Measurements from ENCODE around the gene TMEM31. TPM values are rescaled to one million over a fixed set of nuclear protein-coding genes. Genes with fewer than 3 reads are reported as not detected.

Gene TMEM31
- total and polyA plus RNA-seq, 10 of the 15 experiments (the other 5 are each of a cell fraction or from before 2014, with no cell fraction given) = 0.18 TPM; not detected in 9

GRCh38 chrX:103699243-103699642, 11.5 kb upstream of the TMEM31 start:
- H3K9ac ChIP-seq (ENCODE audit: control insufficient read depth, insufficient read depth, low read length) = no peak overlapping the region
- ChIA-PET POLR2A (no interaction called here), SMC1A (ENCODE audit: uncharacterized antibody, unreplicated experiment) (no interaction called here), RAD21 (ENCODE audit: unreplicated experiment) (no interaction called here), CTCF (no interaction called here)
- H3K79me2 ChIP-seq (ENCODE audit: control insufficient read depth, insufficient read depth, low read length) = no peaks in the 10 kb centered on the region
- no peak overlapping the region for H3K4me2 ChIP-seq (ENCODE audit: control insufficient read depth, insufficient read depth)
- no peak overlapping the region for H3K4me3 ChIP-seq
- H2AFZ ChIP-seq (ENCODE audit: control insufficient read depth, low read depth, low read length) = no peak overlapping the region
- no peaks in the 10 kb centered on the region for H3K36me3 ChIP-seq (ENCODE audit: control insufficient read depth in 2 of 2, insufficient read depth in 2 of 2, low read length in 1 of 2)
- H3K27ac ChIP-seq (ENCODE audit: control insufficient read depth, insufficient read depth) = no peak overlapping the region
- no peak for DNase-seq (ENCODE audit: low read depth, low spot score)
- TF ChIP-seq PAX8 (IDR thresholded peaks at IDR 0.05) (no peak), SPI1 (IDR thresholded peaks at IDR 0.05; ENCODE audit: borderline replicate concordance, insufficient read depth, low read depth, low read length) (no peak), EED (IDR thresholded peaks at IDR 0.05; ENCODE audit: low read depth) (no peak)
- H4K20me1 ChIP-seq (ENCODE audit: control insufficient read depth, insufficient read depth) = no peaks in the 10 kb centered on the region
- no TSS peak for BruUV-seq (replicated peaks)
- no peaks in the 10 kb centered on the region for H3K9me3 ChIP-seq (replicated peaks; ENCODE audit: control insufficient read depth, insufficient read depth, low read length)
- intact Hi-C loops (cut with micrococcal nuclease; ENCODE audit: unreplicated experiment) = no loop called here
- WGBS (ENCODE audit: insufficient coverage, insufficient replicate concordance, low lambda C conversion rate, missing lambda C conversion rate) = 58% methylated on average over 3 of the region's 5 CpGs
- no peak for ATAC-seq
- no peaks in the 10 kb centered on the region; a peak in 1 of 4 replicates for H3K27me3 ChIP-seq (replicated peaks in 1 of 2; ENCODE audit: control insufficient read depth in 2 of 2, insufficient read depth in 2 of 2, low read length in 1 of 2)
- in situ Hi-C loops (cut with MboI) = no loop called here
- H3K4me1 ChIP-seq (ENCODE audit: control insufficient read depth, insufficient read depth, low read length) = no peaks in the 10 kb centered on the region
- no peak for FAIRE-seq

DNA sequence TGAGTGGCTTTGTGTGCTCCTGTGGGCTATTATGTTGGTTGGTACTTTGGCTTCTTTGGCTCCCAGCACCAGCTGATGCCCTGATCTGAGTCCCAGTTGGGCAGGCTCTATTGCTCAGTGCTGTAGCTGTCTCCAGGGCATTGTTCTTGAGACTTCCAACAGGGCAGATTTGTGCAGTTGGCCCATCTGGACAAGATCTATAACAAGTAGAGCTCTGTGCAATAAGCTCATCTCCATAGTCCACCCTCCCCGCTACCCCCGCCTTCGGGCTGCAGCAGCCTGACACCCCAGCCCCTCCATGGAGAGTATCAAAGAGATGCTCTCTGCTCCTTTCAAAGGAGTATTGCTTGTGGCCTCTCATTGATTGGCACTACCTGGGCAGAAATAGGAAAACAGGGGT, 5.8 kb upstream of the TMEM31 start:
- H3K9ac ChIP-seq (ENCODE audit: control insufficient read depth, insufficient read depth, low read length) = no peak overlapping the region
- POLR2A ChIA-PET = no interaction called here
- no peaks in the 10 kb centered on the region for H3K4me1 ChIP-seq (ENCODE audit: control insufficient read depth, insufficient read depth, low read length)
- in situ Hi-C loops (cut with MboI) (no loop called here), intact Hi-C loops (cut with micrococcal nuclease; ENCODE audit: unreplicated experiment) (no loop called here)
- H4K20me1 ChIP-seq (ENCODE audit: control insufficient read depth, insufficient read depth) = no peaks in the 10 kb centered on the region
- no peaks in the 10 kb centered on the region; a peak in 1 of 4 replicates for H3K27me3 ChIP-seq (replicated peaks in 1 of 2; ENCODE audit: control insufficient read depth in 2 of 2, insufficient read depth in 2 of 2, low read length in 1 of 2)
- ATAC-seq (no peak), DNase-seq (ENCODE audit: low read depth, low spot score) (no peak), FAIRE-seq (no peak)
- no peak overlapping the region for H3K27ac ChIP-seq (ENCODE audit: control insufficient read depth, insufficient read depth)
- TF ChIP-seq RCOR1 (conservative IDR thresholded peaks at IDR 0.05; ENCODE audit: low read depth, low read length) (no peak), SREBF1 (IDR thresholded peaks at IDR 0.05; ENCODE audit: low read length) (no peak), SRF (IDR thresholded peaks at IDR 0.05; ENCODE audit: low read depth in 2 of 2, low read length in 2 of 2) (no peak), RELA (IDR thresholded peaks at IDR 0.05; ENCODE audit: borderline replicate concordance, partially characterized antibody) (no peak), JUND (IDR thresholded peaks at IDR 0.05; ENCODE audit: low read depth, low read length) (no peak), ZNF274 (IDR thresholded peaks at IDR 0.05; ENCODE audit: insufficient read depth, insufficient read length) (no peak)
- no peaks in the 10 kb centered on the region for H3K36me3 ChIP-seq (ENCODE audit: control insufficient read depth in 2 of 2, insufficient read depth in 2 of 2, low read length in 1 of 2)
- H3K9me3 ChIP-seq (replicated peaks; ENCODE audit: control insufficient read depth, insufficient read depth, low read length) = no peaks in the 10 kb centered on the region
- CTCF ChIA-PET = interaction anchor here (1.8 kb wide), 1 partner anchor 9 kb away, joined by 3 read pairs; no protein-coding TSS in a partner anchor
- no peak overlapping the region for H3K4me2 ChIP-seq (ENCODE audit: control insufficient read depth, insufficient read depth)
- 72% methylated on average over 3 of the region's 3 CpGs for WGBS (ENCODE audit: insufficient coverage, insufficient replicate concordance, low lambda C conversion rate, missing lambda C conversion rate)
- no peak overlapping the region for H3K4me3 ChIP-seq
- no peaks in the 10 kb centered on the region for H3K79me2 ChIP-seq (ENCODE audit: control insufficient read depth, insufficient read depth, low read length)
- RAD21 ChIA-PET (ENCODE audit: unreplicated experiment) = no interaction called here
- SMC1A ChIA-PET (ENCODE audit: uncharacterized antibody, unreplicated experiment) = no interaction called here
- BruUV-seq (replicated peaks) = no TSS peak
- no peak overlapping the region for H2AFZ ChIP-seq (ENCODE audit: control insufficient read depth, low read depth, low read length)

Measured in GM12878 (cell line).